ENCODE results near the gene COL28A1. TPM values are rescaled to one million over a fixed set of nuclear protein-coding genes. Genes with fewer than 3 reads are reported as not detected.
A peak's percentile ranks its signal among the peaks of the same experiment; 100 is the strongest.
"Not testable (repeated sequence)": the region's sequence is repeated elsewhere in the genome, so short reads cannot be mapped to it uniquely, and the experiment has no call there.

The COL28A1 gene
- total RNA-seq, 1 donor from 2014 or later: not detected

DNA sequence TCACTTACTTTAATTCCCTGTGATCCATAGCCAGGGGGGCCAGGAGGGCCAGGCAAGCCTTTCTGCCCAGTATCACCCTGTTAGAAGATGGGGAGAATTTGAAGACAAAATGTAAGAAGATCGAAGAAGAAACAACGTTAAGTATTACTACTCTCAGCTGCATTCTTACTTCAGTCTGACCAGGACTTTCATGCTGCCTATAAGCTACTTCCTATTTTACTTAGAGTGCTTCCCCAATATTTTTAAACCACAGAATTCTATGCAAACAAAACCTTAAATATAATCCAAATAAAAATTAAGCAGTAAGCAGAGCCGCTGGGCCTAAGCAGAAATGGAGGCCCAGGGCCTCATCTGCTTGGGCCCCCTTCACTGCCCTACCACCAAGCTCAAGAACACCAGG is 117.8 kb downstream of the COL28A1 start:
- DNase-seq (ENCODE audit: low spot score): no peak

DNA sequence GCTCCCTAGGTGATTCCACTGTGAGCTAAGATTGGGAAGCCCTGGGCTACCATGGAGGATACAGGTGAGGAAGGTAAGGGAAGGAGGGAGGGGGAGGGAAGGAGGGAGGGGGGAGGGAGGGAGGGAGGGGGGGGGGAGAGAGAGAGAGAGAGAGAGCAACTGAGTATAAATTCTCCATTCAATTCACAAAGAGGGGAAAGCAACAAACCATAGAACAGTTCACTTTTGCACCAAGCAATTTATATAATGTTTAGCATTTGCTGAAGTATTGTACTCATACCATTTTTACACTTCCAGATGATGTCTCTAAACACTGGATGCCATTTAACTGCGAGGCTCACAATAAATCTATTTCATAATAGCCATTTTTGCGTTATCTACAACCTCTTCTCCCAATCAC is 118.3 kb downstream of the COL28A1 start:
- DNase-seq (ENCODE audit: low spot score): no peak

DNA sequence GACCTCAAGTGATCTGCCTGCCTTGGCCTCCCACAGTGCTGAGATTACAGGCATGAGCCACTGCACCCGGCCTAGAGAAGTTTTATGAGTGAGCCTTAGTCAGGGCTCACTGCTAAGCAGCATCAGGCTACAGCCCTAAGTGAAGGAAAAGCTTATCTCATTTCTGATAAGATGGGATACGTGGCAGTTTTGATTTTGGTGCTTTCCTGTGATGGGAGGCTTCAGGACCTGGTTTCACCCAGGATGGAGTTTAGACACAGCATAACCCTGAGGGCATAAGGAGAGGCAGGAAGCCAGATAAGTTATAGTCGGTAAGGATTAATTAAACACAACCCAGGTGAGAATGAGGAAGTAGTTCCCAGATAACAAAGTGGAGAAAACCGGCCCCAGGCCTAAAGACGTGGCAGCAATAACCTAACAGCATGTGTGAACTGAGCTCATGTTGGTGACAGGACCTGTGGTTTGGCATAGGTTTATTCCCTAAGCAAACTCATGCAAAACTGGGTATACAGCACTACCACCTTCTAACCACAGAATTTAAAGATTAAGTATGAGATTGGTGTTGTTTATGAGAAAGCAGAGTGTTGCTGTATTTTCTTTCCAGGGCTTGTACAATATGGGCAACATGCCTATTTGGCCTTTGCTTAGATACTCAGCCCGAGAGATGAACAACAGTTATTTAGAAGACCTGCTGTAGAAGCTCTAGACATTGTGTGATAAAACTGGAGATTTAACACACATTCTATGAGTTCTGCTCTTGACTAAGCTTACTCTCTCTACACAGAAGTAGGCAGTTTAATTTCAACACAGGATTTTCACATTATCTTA is 119.4 kb downstream of the COL28A1 start:
- DNase-seq (ENCODE audit: low spot score): peak; percentile 64

DNA sequence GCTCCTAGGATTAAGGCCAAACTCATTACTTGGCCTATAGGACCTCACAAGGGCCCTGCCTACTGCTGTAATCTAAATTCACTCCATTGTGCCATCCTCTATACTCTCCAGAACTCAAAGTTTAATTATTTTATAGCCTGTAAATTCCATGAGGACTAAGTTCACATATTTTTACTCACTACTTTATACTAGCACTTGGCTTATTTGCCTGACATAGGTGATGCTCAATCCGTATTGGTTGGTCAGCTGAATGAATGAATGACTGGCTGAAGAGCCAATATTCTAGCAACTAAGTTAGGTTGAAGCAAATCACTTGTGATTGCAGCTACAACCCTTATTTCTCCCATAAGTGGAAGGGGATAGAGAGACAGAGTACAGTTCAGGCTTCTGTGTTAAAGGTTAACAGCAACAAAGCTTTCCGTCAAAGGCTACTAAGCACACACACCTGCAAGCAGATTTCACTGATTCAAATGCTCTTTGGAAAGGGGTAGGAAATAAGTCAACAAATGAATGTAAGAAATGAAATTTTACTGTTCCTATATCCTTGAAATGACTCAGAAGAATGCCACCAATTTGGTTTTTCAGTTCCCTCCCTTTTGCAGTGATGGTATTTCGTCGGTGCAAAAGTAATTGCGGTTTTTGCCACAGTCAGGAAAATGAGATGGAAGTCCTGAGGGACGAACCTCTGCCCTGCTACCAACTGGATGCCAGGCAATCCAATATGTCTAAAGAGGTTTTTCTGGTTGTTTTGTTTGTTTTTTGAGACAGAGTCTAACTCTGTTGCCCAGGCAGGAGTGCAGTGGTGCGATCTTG is 120.7 kb downstream of the COL28A1 start:
- DNase-seq (ENCODE audit: low spot score): no peak

DNA sequence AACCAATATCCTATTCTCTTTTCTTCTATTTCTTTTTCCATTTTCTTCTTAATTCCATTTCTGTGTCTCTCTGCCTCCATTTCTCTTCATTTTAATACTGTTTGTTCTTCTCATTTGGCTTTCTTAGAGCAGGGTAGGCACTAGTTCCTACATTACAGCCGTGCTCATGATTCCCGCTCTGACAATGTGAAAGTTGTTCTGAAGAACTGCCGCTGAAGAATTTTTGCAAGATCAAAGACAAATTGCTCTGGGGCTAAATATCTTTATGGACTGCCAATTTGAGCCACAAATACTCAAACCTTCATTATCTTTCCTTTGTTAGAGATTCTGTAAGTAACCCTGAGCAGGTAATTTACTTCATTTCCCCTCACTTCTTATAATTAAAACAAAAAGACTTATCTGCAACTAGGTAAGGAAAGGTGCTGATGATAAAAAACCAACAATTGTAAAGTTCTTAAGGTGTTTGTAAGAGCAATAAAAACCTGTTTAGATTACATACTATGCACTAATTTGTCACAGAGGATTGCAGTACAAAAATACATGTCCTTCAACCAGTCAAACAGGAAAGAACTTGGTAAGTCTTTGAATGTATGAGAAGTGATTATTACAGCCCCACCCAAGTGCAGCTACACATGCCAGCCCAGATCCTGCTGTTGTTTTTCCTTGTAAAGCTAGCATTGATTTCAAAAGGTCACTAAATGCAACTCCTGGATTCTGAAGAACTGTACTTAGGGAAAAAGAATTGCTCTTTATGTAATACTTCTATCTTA is 127.5 kb downstream of the COL28A1 start:
- peak; percentile 12 for DNase-seq (ENCODE audit: low spot score)

DNA sequence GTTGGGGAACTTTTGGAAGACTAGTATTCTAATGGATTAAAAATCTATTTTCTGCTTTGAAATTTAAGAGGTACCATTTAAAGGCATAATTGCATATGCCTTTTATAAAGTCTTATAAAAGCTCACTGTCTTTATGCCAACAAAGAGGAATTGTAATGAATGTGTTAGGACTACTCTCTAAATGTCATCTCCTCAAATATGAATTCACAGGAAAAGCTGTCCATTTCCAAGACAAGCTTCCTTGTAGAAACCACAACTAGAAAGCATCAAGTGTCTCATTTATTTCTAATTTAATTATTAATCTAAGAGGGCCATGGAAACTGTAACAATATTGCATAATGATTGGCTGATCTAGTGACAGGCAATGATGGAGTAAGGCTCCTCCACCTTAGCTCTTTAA is 130.2 kb downstream of the COL28A1 start:
- DNase-seq (ENCODE audit: low spot score): no peak

DNA sequence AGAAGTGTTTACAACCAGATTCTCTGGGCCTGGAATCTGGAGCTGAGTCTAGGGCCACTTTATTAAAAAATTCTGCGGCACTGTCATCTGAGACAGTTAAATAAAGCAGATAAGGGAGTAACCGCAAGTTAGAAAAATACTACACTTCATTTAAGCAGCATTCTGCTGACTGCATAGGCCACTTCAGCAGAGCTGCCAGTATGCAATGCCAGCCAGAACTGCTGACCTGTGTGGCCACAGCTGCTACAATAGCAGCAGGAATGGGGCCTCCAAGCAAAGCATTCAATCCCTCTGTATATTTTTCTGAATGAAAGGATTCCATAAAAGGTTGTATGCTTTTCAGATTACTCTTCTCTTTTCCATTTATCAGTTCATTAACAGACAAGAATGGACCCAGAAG is 136.0 kb downstream of the COL28A1 start:
- DNase-seq (ENCODE audit: low spot score): peak; percentile 10

DNA sequence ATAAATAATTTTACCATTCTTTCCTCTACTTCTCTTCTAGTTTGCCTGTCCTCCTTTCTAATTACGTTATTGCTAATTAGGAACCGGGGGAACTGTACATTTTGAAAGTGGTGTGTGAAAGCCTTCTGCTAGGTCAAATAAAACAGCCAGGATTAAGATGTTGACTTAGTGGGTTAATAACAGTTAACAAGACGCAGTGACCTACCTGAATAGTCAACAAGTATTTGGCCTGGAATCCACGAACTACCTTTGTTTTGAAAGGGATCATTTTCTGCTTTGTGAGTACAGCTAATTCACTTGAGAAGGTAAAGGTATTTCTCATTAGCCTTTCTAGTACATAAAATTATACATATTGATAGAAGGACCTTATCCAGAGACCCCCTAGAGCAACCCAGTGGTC is 139.9 kb downstream of the COL28A1 start:
- DNase-seq (ENCODE audit: low spot score): no peak

DNA sequence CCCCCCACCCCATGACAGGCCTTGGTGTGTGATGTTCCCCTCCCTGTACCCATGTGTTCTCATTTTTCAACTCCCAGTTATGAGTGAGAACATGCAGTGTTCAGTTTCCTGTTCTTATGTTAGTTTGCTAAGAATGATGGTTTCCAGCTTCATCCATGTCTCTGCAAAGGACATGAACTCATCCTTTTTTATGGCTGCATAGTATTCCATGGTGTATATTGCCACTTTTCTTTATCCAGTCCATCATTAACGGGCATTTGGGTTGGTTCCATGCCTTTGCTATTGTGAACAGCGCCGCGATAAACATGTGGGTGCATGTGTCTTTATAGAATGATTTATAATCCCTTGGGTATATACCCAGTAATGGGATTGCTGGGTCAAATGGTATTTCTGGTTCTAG is 147.5 kb downstream of the COL28A1 start:
- DNase-seq (ENCODE audit: low spot score): not testable (repeated sequence)

DNA sequence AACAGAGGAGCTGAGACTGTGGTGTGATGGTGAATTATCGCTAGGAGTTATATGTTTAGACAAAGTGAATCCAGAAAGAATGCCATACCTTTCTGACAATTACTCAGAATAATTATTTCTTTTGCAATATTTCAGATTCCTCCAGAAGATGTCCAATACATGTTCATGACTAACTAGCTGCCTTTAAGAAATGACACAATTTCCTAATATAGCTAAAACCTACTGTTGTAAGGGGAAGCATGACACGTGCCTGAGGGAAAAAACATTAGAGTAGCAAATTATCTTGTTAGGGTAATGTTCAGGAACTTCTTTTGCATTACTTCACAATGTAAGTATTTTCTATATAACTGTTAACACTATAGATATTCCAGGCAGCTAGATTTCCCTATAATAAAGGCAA is 150.3 kb downstream of the COL28A1 start:
- no peak for DNase-seq (ENCODE audit: low spot score)

DNA sequence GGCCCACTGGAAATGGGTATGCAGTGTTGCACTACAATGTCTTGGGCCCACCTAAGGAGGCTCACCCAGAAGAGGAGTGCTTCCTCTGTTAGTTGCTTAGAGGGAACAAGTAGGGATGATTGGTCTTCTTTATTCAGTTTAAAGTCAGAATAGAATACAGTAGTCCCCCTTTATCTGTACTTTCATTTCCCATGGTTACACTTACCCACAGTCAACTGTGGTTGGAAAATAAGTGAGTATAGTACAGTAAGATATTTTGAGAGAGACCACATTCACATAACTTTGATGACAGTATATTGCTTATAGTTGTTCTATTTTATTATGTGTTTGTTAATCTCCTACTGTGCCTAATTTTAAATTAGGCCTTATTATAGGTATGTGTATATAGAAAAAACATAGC is 151.4 kb downstream of the COL28A1 start:
- no peak for DNase-seq (ENCODE audit: low spot score)

DNA sequence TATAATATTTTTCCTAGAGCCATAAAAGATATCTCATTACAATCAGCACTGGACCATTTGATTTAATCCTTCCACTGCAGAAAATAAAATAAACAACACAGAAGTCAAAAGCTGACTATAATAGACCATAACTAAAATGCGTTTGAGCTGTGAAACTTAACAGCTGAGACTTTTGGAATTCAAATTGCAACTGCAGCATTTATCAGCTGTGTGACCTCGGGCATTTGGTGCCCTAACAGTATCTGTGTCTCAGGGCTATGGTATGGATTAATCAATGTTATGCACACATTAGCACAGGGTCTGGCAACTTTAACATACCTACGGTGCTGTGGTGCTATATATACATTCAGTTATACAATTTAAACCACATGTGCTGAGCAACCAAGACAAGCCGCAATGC is 160.1 kb downstream of the COL28A1 start:
- no peak for DNase-seq (ENCODE audit: low spot score)

DNA sequence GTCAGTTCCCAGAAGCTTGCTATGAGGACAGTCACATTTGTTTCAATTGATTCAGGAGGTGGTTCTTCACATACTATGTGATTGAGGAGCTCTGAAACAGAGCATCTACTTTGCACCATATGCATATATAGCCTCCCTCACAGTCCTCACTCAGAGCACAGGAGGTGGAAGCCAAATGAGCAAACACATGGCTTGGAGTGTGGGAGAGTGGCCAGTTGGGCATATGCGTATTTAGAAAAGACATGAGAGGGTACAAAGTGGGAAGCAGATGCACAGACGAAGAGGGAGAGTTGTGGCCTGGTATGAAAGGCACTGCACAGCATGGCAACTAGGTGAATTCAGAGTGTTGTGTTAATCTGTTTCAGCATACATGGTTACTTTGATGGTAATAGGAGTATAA is 165.6 kb downstream of the COL28A1 start:
- DNase-seq (ENCODE audit: low spot score): no peak

DNA sequence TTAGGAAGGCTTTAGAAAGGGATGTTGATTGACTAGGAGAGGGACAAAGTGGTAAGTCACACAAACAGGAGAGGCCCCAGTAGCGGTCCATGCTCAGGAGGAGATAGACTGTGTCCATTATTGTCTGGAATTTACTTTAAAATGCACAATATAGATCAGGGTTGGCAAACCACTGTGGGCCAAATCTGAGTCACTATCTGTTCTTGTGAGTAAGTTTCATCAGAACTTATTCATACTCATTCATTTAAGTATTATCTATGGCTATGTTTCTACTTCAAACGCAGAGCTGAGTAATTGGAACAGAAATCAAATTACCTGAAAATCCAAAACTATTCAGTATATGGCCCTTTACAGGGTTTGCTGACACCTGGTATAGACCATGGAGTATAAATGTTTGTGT is 166.5 kb downstream of the COL28A1 start:
- DNase-seq (ENCODE audit: low spot score): no peak

DNA sequence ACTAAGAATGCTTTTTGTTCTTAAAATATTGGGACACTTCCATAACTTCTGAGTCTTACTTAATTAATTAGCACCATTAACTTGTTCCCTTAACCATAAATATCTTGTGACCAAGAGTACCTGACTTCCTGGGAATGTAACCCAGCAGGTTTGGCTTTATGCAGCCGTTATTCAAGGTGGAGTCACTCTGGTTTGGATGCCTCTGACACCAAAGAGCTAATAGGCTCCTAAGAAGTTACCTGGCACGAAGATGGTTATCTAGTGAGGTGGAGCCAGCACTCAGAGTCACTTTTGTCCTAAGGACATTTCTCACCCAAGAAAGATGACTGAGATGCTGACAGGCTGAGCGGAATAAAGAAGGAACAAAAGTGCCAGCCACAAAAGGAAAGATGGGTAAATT is 181.0 kb downstream of the COL28A1 start:
- DNase-seq (ENCODE audit: low spot score): peak; percentile 59

DNA sequence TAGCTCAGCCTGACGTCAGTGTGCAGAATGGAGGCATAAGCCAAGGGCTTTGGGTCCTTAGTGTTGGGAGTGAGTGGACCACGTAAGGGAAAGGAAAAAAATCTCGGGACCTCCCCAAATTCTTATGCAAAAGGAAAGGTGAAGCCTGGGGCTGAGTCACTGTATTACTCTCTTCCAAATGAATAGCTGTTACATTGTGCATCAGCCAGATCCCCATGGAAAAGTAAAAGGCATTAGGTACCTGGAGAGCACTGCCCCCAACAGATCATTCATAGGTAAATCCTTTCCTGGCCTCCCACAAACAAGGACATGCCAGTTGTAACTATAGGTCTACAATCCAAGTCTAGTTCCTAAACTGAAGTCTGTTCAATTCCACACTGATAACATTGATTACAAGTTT is 182.8 kb downstream of the COL28A1 start:
- no peak for DNase-seq (ENCODE audit: low spot score)

DNA sequence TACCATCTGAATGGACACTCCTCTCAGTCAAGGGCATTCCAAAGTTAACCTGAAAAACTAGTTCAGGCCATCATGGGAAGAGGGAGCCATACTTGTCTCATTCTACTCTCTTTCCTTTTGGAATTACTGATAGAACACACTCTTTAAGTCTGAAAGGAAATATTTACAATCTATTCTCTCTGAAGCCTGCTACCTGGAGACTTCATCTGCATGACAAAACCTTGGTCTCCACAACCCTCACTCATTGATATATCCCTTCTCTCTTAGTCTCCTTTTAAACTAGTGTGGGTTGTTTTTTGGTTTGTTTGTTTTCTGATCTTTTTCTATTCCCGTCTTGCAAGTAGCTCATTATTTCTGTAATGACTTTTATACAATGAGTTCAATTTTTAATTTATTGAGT is 183.8 kb downstream of the COL28A1 start:
- no peak for DNase-seq (ENCODE audit: low spot score)

DNA sequence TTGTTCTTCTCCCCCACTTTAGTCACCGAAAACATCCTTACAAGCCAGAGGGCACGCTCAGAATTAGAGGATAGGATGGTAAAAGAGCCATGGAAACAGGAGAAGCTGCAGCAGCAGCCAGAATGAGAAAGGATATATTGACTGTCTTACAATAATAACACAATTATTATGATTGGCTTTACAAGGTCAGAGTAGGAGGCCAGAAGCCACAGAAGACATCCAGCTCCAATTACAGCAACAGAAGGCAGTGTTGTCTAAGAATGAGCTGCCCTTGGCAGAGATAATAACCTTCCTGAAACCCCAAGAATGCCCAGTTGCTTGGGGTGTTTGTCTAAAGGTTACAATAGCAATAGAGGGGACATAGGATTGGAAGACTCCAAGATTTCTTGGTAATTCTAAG is 184.5 kb downstream of the COL28A1 start:
- no peak for DNase-seq (ENCODE audit: low spot score)

DNA sequence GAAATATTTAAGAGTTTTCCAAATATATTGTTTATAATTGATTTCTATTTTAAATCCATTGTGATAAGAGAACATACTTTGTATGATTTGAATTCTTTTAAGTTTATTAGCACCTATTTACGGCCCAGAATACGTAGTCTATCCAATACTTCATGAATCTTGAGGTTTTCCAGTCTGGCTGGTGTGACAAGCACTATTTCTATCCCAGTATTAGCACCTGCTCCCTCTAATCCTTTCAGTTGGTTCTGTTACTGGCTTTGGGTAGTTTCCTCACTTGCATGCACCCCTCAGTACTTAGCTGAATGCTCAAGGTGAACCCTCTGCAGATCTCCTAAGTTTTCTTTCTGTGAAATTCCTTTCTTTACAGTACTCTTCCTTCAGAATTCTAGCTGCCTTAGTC is 186.5 kb downstream of the COL28A1 start:
- DNase-seq (ENCODE audit: low spot score): no peak

DNA sequence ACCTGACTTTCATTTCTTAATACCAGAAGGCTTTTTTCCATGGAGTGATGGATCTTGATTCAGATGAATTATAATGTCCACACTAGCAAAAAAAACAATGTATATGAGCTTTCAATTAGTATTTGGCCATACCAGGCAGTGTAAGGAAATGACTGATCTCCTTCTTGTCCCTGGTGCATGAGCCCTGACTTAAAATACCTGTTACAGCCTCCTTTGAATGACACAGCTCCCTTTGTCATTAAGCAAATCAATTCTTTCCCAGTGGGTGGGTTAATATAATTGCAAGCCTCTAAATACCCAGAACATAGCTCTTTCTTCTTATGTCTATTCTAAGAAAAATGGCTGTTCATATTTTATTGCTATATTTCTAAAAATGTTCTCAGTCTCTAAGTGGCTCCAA is 188.6 kb downstream of the COL28A1 start:
- no peak for DNase-seq (ENCODE audit: low spot score)

DNA sequence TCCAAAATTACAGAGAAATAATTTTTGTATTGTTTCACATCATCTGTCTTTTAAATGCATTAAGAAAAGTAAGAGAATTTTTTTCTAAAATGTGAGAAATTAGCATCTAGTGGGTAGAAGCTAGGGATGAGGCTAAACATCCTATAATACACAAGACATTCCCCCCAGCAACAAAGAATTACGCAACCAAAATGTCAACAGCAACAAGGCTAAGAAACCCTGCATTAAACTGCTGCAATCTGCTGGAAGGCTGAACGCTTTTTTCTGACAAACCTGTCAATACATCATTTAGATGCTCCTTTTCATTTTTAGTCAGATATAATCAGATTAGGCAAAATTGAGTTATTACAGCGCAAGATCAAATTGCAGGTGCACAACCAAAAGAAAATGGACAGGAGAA is 191.1 kb downstream of the COL28A1 start:
- no peak for DNase-seq (ENCODE audit: low spot score)

DNA sequence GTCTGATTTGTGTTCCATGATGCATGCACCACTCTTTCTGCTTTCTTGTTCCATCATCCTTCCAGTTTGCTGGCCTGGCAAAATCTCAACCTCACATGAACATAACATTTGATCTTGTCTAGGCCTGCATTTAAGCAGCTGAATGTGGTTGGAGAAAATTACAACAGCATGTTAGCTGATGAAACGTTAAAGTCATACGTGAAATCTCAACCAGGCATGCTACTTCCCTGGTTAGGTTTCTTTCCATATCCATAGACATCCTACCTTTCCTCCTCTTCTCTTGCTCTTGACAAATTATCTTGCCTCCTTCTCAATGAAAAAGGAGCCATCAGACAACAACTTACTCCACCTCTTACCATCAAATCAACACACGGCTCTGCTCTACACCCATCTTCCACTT is 199.8 kb downstream of the COL28A1 start:
- no peak for DNase-seq (ENCODE audit: low spot score)

Data from umbilical cord (tissue), 2 donors.